Mucosa of stomach (tissue), 1 donor: Measurements from ENCODE around the gene TBC1D30.
"Not testable (repeated sequence)": the region's sequence is repeated elsewhere in the genome, so short reads cannot be mapped to it uniquely, and the experiment has no call there.

Source experiments
- H3K27me3 ChIP-seq: one replicate; pipeline ENCODE4 v1.7.0; 2013; ENCODE audit warnings: mild to moderate bottlenecking, low read length; ENCODE audit not compliant: control insufficient read depth, insufficient read depth
- H3K36me3 ChIP-seq: one replicate; pipeline ENCODE4 v1.7.0; 2013; ENCODE audit warnings: low read length; ENCODE audit not compliant: control insufficient read depth, insufficient read depth
- H3K4me1 ChIP-seq: one replicate; pipeline ENCODE4 v1.7.0; 2013; ENCODE audit warnings: mild to moderate bottlenecking, low read length; ENCODE audit not compliant: control insufficient read depth, insufficient read depth
- H3K4me3 ChIP-seq: one replicate; pipeline ENCODE4 v1.7.0; 2013; ENCODE audit warnings: low read length
- H3K9ac ChIP-seq: one replicate; pipeline ENCODE4 v1.7.0; 2013; ENCODE audit warnings: mild to moderate bottlenecking, low read length, moderate library complexity
- H3K9me3 ChIP-seq: one replicate; pipeline ENCODE4 v1.7.0; 2013; ENCODE audit warnings: mild to moderate bottlenecking, low read length, moderate library complexity; ENCODE audit not compliant: control insufficient read depth
- donor health status: Pancreatic carcinoma.

Gene TBC1D30

DNA sequence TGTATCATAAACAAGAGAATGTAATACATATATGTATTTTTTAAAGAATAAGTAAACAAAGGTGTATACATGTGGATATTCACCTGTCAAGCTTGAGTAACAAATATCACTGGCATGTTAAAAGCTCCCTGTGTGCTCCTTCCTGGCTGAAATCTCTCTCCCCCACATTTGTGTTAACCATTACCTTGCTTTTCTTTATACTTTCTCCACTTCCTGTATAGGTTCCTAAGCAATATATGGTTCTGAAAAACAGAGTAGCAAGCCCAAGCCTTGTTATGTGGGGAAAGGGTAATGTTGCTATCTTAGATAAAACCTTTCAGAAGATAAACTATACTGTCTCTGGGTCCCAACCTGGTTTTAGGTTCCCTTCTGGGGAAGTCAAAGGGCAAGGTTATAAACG, 32.3 kb upstream of the TBC1D30 start:
- Histone ChIP-seq H3K27me3 (no peaks in the 10 kb centered on the region), H3K9me3 (no peaks in the 10 kb centered on the region), H3K4me3 (no peak overlapping the region), H3K9ac (no peak overlapping the region), H3K4me1 (no peaks in the 10 kb centered on the region), H3K36me3 (no peaks in the 10 kb centered on the region)

DNA sequence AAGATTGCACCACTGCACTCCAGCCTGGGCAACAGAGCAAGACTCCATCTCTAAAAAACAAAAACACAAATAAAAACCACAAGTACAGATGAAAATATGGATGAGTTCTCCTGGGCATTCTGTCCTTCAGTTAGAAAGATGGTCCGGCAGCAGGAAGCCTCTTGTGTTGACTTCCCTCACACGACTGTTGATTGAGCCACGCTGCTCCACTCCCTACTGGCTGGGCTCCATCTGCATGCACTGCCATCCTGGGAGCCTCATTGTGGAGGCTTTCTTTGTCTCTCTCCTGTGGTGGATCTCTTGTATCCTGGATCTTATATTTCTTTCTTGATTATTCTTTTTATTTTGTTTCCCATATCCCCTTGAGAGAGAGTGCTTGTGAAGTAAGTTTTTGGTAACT, 30.8 kb upstream of the TBC1D30 start:
- Histone ChIP-seq H3K9ac (no peak overlapping the region), H3K4me3 (no peak overlapping the region), H3K36me3 (no peaks in the 10 kb centered on the region), H3K4me1 (peaks cover 4% of the 10 kb centered on the region), H3K9me3 (no peaks in the 10 kb centered on the region), H3K27me3 (no peaks in the 10 kb centered on the region)

DNA sequence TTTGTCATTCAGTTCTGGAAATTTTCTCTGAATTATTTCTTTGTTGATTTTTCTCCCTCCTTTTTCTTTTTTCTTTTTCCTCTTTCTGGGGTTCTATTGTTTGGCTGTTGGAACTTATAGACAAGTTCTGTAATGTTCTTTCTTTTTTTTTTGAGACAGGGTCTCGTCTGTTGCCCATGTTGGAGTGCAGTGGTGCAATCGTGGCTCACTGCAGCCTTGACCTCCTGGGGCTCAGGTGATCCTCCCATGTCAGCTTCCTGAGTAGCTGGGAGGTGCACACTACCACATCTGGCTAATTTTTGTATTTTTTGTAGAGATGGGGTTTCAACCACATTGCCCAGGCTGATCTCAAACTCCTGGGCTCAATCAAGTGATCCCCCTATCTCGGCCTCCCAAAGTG, 30.1 kb upstream of the TBC1D30 start:
- Histone ChIP-seq H3K9ac (no peak overlapping the region), H3K36me3 (no peaks in the 10 kb centered on the region), H3K27me3 (no peaks in the 10 kb centered on the region), H3K4me3 (no peak overlapping the region), H3K4me1 (peaks cover 7% of the 10 kb centered on the region), H3K9me3 (no peaks in the 10 kb centered on the region)

DNA sequence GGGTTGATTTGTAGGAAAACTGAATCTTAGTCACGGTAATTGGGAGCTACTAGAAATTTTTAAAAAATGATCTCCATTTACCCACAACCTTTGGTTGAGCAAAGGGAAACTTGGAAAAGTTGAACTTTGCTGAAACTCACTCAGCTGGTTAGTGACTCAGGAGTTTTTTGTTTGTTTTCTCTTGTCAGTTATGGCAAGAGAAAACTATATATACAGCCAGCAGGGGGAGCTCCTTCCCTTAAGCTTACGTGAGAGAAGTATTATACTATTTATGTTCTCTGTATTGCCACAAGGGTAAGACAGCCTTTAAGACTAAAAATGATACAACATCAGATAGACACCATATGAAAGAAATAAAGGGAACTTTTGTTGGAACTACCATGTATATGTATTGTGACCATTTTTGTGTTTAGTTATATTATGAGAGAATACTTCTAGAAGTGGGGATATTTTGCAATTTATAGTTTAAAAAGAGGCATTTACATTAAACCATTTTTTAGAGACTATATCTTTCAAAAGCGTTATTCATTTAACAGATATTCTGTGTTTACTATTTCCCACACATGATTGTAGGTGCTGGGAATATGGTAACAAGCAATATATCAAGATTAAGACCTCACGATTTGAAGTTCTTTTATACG, 28.1 kb upstream of the TBC1D30 start:
- peaks cover 14% of the 10 kb centered on the region for H3K4me1 ChIP-seq
- no peak overlapping the region for H3K4me3 ChIP-seq
- H3K9me3 ChIP-seq, result no peaks in the 10 kb centered on the region
- no peak overlapping the region for H3K9ac ChIP-seq
- H3K27me3 ChIP-seq, result no peaks in the 10 kb centered on the region
- H3K36me3 ChIP-seq, result no peaks in the 10 kb centered on the region

DNA sequence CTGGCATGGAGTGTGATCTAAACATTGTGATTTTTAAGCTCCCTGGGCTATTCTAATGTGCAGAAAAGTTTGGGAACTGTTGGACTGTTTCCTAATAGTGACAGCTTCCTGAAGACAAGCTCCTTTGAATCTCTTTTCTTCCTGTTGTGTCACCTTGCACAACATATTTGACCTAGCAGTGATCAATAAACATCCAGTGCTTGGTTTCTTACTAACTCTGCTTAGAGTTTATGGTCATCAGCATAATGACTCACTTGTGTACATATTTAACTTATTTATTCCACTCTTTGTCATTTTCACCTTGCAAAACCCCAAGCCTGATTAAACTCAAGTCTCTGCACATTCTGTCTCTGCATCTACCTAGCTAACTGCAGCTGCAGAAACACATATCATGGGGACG, 27.3 kb upstream of the TBC1D30 start:
- H3K9me3 ChIP-seq, result no peaks in the 10 kb centered on the region
- H3K4me1 ChIP-seq, result peaks cover 14% of the 10 kb centered on the region
- H3K36me3 ChIP-seq, result no peaks in the 10 kb centered on the region
- no peak overlapping the region for H3K4me3 ChIP-seq
- no peaks in the 10 kb centered on the region for H3K27me3 ChIP-seq
- no peak overlapping the region for H3K9ac ChIP-seq

DNA sequence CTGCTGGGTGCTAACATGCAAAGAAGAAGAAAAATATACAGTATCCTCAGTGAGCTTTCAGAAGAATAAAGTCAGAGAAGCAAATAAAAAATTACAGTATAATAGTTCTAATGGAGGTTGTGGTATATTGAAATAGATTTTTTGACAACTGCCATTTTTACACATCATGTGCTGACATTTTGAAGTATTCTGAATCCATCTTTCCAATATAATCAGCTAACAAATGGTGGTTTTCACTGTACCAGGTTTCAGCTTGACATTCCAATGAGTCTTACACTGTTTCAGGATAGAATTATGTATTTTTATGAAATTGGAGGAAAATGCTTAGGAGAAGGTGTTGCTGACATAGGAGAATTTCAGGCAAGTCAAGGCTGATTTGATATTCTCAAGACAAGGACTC, 26.3 kb upstream of the TBC1D30 start:
- no peak overlapping the region for H3K4me3 ChIP-seq
- H3K27me3 ChIP-seq, result no peaks in the 10 kb centered on the region
- no peaks in the 10 kb centered on the region for H3K36me3 ChIP-seq
- H3K4me1 ChIP-seq, result peaks cover 14% of the 10 kb centered on the region
- H3K9ac ChIP-seq, result no peak overlapping the region
- H3K9me3 ChIP-seq, result no peaks in the 10 kb centered on the region

DNA sequence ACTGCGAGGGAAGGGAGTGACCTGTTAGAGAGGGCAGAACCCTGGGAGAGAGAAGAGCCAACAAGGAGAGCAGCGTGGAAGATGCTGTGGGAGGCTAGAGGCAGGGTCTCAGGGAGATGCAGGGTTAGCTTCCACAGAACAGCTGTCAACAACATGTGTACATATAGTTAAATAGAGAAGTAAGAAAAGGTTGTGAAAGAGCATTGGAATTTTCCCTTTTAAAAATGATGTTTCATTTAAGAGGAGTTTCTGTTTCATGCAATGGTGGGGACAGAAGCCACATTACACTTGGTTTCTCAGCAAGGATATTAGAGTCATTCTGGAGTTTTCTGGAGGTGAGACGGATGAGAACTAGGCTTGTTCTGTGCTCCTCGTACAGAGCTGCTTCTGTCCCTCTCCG, 23.8 kb upstream of the TBC1D30 start:
- Histone ChIP-seq H3K27me3 (no peaks in the 10 kb centered on the region), H3K9me3 (no peaks in the 10 kb centered on the region), H3K9ac (no peak overlapping the region), H3K36me3 (no peaks in the 10 kb centered on the region), H3K4me1 (peaks cover 14% of the 10 kb centered on the region), H3K4me3 (no peak overlapping the region)

DNA sequence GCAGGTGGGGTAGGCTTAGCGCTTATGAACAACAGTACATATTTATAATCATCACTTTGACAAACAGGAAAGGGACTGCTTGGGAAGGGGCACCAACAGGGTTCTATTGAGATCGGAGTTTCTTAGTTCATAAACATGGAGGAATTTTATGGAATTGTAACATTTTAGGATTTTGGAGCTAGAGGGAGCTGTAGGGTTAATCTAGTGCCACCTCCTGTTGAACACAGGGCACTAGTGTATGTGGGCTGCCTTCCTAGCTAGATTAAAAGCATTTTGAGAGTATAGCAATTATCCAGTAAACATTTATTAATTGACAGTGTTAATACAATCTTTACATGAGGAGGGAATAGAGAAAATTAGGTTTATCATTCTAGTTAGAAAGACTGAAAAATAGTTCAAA, 23.1 kb upstream of the TBC1D30 start:
- Histone ChIP-seq H3K27me3 (no peaks in the 10 kb centered on the region), H3K4me1 (peaks cover 14% of the 10 kb centered on the region), H3K4me3 (no peak overlapping the region), H3K36me3 (no peaks in the 10 kb centered on the region), H3K9me3 (no peaks in the 10 kb centered on the region), H3K9ac (no peak overlapping the region)

DNA sequence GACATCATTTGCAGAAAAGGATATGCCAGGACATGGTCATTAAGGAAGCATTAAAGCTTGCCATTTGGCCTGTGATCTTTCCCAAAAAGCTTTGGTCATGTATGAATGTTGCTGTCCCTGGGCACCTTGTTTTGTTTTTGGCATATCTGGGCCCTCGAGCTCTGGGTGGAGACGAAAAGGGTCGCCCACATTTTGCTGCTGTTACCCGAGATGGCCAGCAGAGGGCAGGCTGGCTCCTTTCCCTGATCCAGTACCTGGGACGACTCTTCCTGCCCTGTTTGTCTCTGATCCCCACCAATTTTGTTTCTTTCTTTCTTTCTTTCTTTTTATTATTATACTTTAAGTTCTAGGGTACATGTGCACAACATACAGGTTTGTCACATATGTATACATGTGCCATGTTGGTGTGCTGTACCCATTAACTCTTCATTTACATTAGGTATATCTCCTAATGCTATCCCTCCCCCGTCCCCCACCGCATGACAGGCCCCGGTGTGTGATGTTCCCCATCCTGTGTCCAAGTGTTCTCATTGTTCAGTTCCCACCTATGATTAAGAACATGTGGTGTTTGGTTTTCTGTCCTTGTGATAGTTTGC, 22.2 kb upstream of the TBC1D30 start:
- H3K9ac ChIP-seq, result not testable (repeated sequence)

DNA sequence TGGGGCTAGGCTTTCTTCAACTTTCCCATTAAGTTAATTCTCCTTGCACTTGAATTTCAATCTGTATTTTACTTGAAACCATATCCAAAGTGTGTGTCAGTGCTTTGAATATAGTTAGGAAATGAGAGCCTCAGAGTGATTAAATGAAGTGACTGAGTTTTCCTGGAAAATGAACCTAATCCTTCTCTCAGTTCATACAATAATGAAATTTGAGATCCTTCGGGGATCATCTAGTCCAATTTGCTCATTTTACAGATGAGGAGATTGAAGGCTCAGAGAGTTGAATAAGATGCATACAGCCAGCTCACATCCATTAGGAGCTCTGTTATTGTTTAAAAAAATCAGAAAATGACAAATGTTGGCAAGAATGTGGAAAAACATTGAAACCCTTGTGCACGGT, 18.3 kb upstream of the TBC1D30 start:
- no peaks in the 10 kb centered on the region for H3K27me3 ChIP-seq
- no peaks in the 10 kb centered on the region for H3K9me3 ChIP-seq
- no peak overlapping the region for H3K4me3 ChIP-seq
- no peak overlapping the region for H3K9ac ChIP-seq
- H3K36me3 ChIP-seq, result no peaks in the 10 kb centered on the region
- peaks cover 12% of the 10 kb centered on the region for H3K4me1 ChIP-seq

More for the DNA sequence above, 22.2 kb upstream of the TBC1D30 start:
- not testable (repeated sequence) for H3K36me3 ChIP-seq, H3K4me3 ChIP-seq, H3K9me3 ChIP-seq, H3K27me3 ChIP-seq
- peaks cover 14% of the 10 kb centered on the region for H3K4me1 ChIP-seq

DNA sequence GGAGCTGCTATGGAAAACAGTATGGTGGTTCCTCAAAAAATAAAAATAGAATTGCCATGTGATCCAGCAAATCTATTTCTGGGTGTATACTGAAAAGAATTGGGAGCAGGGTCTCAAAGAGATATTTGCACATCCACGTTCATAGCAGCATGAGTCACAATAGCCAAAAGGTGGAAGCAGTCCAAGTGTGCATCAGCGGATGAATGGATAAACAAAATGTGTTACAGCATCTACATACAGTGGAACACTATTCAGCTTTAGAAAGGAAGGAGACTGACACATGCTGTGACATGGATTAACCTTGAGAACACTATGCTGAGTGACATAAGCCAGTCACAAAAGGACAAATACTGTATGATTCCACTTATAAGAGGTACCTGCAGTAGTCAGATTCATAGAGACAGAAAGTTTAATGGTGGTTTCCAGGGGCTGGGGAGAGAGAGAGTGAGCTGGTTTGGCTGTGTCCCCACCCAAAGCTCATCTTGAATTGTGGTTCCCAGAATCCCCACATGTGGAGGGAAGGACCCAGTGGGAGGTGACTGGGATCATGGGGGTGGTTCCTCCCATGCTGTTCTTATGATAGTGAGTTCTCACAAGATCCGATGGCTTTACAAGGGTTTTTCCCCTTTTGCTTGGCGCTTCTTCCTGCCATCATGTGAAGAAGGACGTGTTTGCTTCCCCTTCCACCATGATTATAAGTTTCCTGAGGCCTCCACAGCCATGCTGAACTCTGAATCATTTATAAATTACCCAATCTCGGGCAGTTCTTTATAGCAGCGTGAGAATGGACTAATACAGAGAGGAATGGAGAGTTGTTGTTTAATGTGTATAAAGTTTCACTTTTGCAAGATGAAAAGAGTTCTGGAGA, 17.6 kb upstream of the TBC1D30 start:
- no peaks in the 10 kb centered on the region for H3K27me3 ChIP-seq
- no peaks in the 10 kb centered on the region for H3K9me3 ChIP-seq
- no peak overlapping the region for H3K4me3 ChIP-seq
- H3K9ac ChIP-seq, result no peak overlapping the region
- no peaks in the 10 kb centered on the region for H3K36me3 ChIP-seq
- peaks cover 15% of the 10 kb centered on the region for H3K4me1 ChIP-seq

DNA sequence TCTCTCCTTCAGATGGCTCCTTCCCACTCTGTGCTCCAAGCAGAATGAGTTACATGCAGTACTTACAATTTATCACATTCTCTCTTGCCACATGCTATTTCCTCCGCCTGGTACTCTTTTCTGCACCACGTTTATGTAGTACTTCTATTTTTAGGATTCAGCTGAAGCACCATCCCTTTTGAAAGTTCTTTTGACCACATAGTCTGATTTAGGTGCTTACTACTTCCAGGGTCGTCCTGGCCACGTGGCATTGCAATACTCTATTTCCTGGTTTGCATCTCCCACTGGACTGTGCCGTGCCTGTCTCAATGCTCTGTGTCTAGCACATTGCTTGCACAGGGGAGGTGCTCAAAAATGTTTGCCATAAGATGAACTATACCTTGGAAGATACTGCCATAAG, 16.3 kb upstream of the TBC1D30 start:
- Histone ChIP-seq H3K9ac (no peak overlapping the region), H3K4me3 (no peak overlapping the region), H3K27me3 (no peaks in the 10 kb centered on the region), H3K9me3 (no peaks in the 10 kb centered on the region), H3K36me3 (no peaks in the 10 kb centered on the region), H3K4me1 (peaks cover 15% of the 10 kb centered on the region)
